K562 (cell line): ENCODE results near the gene TBC1D7. TPM values are rescaled to one million over a fixed set of nuclear protein-coding genes. Genes with fewer than 3 reads are reported as not detected.

Experiments
- ATAC-seq: fragments of 200-7000 bp; cut with Tn5 transposase; 3 replicates; pipeline ENCODE4 v1.9.1; 2020; ENCODE audit warnings: moderate library complexity
- BruUV-seq: library from RNA; stranded (reverse); fragments of 400-500 nt; replicated peaks from 2 replicates; lab custom pipeline; 2021; lab: Mats Ljungman, UMichigan
- CTCF ChIA-PET: fragments of 300-600 bp; formaldehyde crosslinking; extraction: SDS; loops from one replicate; lab custom pipeline; 2021; ENCODE audit warnings: low intra/inter-chr PET ratio; lab: Yijun Ruan, JAX
- POLR2A ChIA-PET: fragments of 300-600, 350-650 bp; sonication (Branson Sonifier 250); formaldehyde crosslinking; extraction: SDS; loops from one replicate; lab custom pipeline; 2021; ENCODE audit warnings: antibody characterized with exemption, inconsistent platforms; lab: Yijun Ruan, JAX
- DNase-seq, 4 experiments: peaks; one replicate each; pipeline versions ENCODE4 v3.0.0 to v3.0.0-alpha.2; 2011 to 2018; ENCODE audit warnings: low spot score in 3 of 4, mixed read lengths in 3 of 4; ENCODE audit errors: extremely low read depth in 1 of 4
- FAIRE-seq: peaks from 2 replicates; lab custom pipeline; 2011; peaks lifted over from hg19 to GRCh38; lab: Jason Lieb, UNC
- H2AFZ ChIP-seq: 2 replicates; pipeline ENCODE4 v1.6.0; 2011; ENCODE audit warnings: low read depth, low read length, control low read depth, inconsistent platforms
- H3K27ac ChIP-seq: fragments of 200-600 bp; 3 replicates; pipeline ENCODE4 v1.8.0; 2011; ENCODE audit warnings: low read depth, mild to moderate bottlenecking, control low read depth, inconsistent platforms, low read length, moderate library complexity, mixed read lengths; ENCODE audit errors: extremely low read depth
- H3K27me3 ChIP-seq, 2 experiments: fragments of 300-600 bp in 1 of 2; 2 replicates in 1 of 2; 3 replicates in 1 of 2; pipeline versions ENCODE4 v1.6.0 to v1.8.0; 2011; ENCODE audit warnings: inconsistent platforms in 2 of 2, low read length in 2 of 2, mild to moderate bottlenecking in 1 of 2, mixed read lengths in 1 of 2, moderate library complexity in 1 of 2; ENCODE audit not compliant: control insufficient read depth in 2 of 2, insufficient read depth in 2 of 2
- H3K36me3 ChIP-seq: fragments of 300-600 bp; 3 replicates; pipeline ENCODE4 v1.8.0; 2011; ENCODE audit warnings: mild to moderate bottlenecking, low read length, inconsistent platforms; ENCODE audit not compliant: control insufficient read depth, insufficient read depth
- H3K4me1 ChIP-seq, 2 experiments: fragments of 200-600 bp in 1 of 2; replicated peaks in 1 of 2; 2 replicates in 1 of 2; 3 replicates in 1 of 2; pipeline versions ENCODE4 v1.5.1 to v1.8.0; 2011; ENCODE audit warnings: inconsistent platforms in 2 of 2, low read length in 2 of 2, mild to moderate bottlenecking in 1 of 2, mixed read lengths in 1 of 2, moderate library complexity in 1 of 2; ENCODE audit not compliant: control insufficient read depth in 2 of 2, insufficient read depth in 2 of 2
- H3K4me2 ChIP-seq: 2 replicates; pipeline ENCODE4 v1.6.1; 2011; ENCODE audit warnings: low read length, control low read depth, inconsistent platforms, mixed read lengths; ENCODE audit not compliant: insufficient read depth
- H3K4me3 ChIP-seq: fragments of 200-600 bp; sonication (generic), shearing (Covaris generic); 2 replicates; pipeline ENCODE4 v1.5.1; 2016; ENCODE audit warnings: control low read depth, inconsistent platforms
- H3K79me2 ChIP-seq: fragments of 200-600 bp; 3 replicates; pipeline ENCODE4 v1.8.0; 2011; ENCODE audit warnings: low read length, inconsistent platforms; ENCODE audit not compliant: control insufficient read depth, insufficient read depth
- H3K9ac ChIP-seq, 2 experiments: 2 replicates each; pipeline versions ENCODE4 v1.6.0 to v1.6.1; 2011; ENCODE audit warnings: low read depth in 2 of 2, low read length in 2 of 2, control low read depth in 1 of 2, inconsistent platforms in 1 of 2, mild to moderate bottlenecking in 1 of 2, mixed read lengths in 1 of 2; ENCODE audit not compliant: insufficient read depth in 1 of 2
- H3K9me1 ChIP-seq: one replicate; pipeline ENCODE4 v1.6.0; 2011; ENCODE audit warnings: inconsistent platforms, mild to moderate bottlenecking, low read length, moderate library complexity; ENCODE audit not compliant: control insufficient read depth, insufficient read depth
- H3K9me3 ChIP-seq: replicated peaks from 2 replicates; pipeline ENCODE4 v1.5.1; 2011; ENCODE audit warnings: low read depth, low read length, inconsistent platforms; ENCODE audit not compliant: control insufficient read depth, insufficient read depth
- H4K20me1 ChIP-seq: replicated peaks from 2 replicates; pipeline ENCODE4 v1.6.1; 2011; ENCODE audit warnings: low read length, inconsistent platforms, mixed read lengths; ENCODE audit not compliant: control insufficient read depth, insufficient read depth
- ARHGAP35 ChIP-seq: fragments of 450-650 bp; IDR thresholded peaks from 2 replicates; pipeline ENCODE4 v1.6.1; 2018; ENCODE audit not compliant: partially characterized antibody
- GABPB1 ChIP-seq: sonication (generic); formaldehyde crosslinking; IDR thresholded peaks from 2 replicates; pipeline ENCODE4 v1.8.0; 2022; ENCODE audit warnings: mild to moderate bottlenecking, missing genetic modification reagents
- JUND ChIP-seq, 2 experiments: IDR thresholded peaks; 2 replicates in 1 of 2; 3 replicates in 1 of 2; pipeline ENCODE4 v1.6.1; 2011; ENCODE audit warnings: borderline replicate concordance in 2 of 2, low read depth in 2 of 2, low read length in 2 of 2, improper control_type of control experiment in 1 of 2, missing biosample characterization in 1 of 2, missing genetic modification characterization in 1 of 2, missing genetic modification reagents in 1 of 2
- L3MBTL2 ChIP-seq: fragments of 450-650 bp; IDR thresholded peaks from 2 replicates; pipeline ENCODE4 v1.6.1; 2016; ENCODE audit warnings: mild to moderate bottlenecking, moderate library complexity
- PHB ChIP-seq: fragments of 250-450 bp; sonication (Bioruptor Pico); IDR thresholded peaks from 2 replicates; pipeline ENCODE4 v1.5.0; 2021
- RB1 ChIP-seq: fragments of 450-650 bp; IDR thresholded peaks from 2 replicates; pipeline ENCODE4 v1.6.1; 2017; ENCODE audit warnings: low read depth, mild to moderate bottlenecking
- ZC3H11A ChIP-seq: IDR thresholded peaks from 2 replicates; pipeline ENCODE4 v1.6.1; 2012; ENCODE audit warnings: low read depth, low read length, improper control_type of control experiment
- ZNF212 ChIP-seq: fragments of 450-650 bp; formaldehyde crosslinking; IDR thresholded peaks from 2 replicates; pipeline ENCODE4 v1.4.0; 2020; ENCODE audit warnings: mild to moderate bottlenecking
- WGBS: fragments of 100-300 bp; shearing (Covaris generic); methylation state at CpG from one replicate; pipeline ENCODE4 v1.1.6; 2016; ENCODE audit warnings: low coverage, mixed read lengths; ENCODE audit not compliant: insufficient coverage; ENCODE audit errors: missing lambda C conversion rate; 5-methylcytosine and 5-hydroxymethylcytosine counted together
- in situ Hi-C: fragments of 300-500 bp; cut with MboI; formaldehyde crosslinking; loops from 4 replicates; pipeline ENCODE4 v1.15.0; 2018; ENCODE audit warnings: inconsistent platforms, mixed read lengths
- intact Hi-C: fragments of 100-400 bp; cut with micrococcal nuclease; formaldehyde crosslinking; loops from 2 replicates; pipeline ENCODE4 v1.14.2; 2022
- polyA plus RNA-seq, 8 experiments: library from polyadenylated mRNA; depleted of rRNA in 4 of 8; stranded (reverse) in 5 of 8; unstranded in 3 of 8; fragments of >200 nt; fragmentation: Nextera tagmentation in 2 of 8; fragmentation: Illumina TruSeq in 1 of 8; extraction: Ambion mirVana in 2 of 8; extraction: Trizol in 1 of 8; gene quantifications; 2 replicates each; pipeline versions ENCODE4 v1.2.1 to v1.2.3, GENCODE V29; 2011 to 2014; ENCODE audit warnings: inconsistent platforms in 1 of 8, missing spikeins in 1 of 8
- total RNA-seq, 7 experiments: library from RNA; depleted of rRNA in 6 of 7; stranded (reverse); fragments of >200 nt in 6 of 7; fragmentation: Illumina TruSeq in 2 of 7; extraction: Trizol in 2 of 7; gene quantifications; 2 replicates each; pipeline versions ENCODE4 v1.2.1 to v1.2.3, GENCODE V29; 2011 to 2021; ENCODE audit warnings: low replicate concordance in 1 of 7
- TF ChIP-seq, protein P1 (sequence below), 2 experiments: fragments of 450-650 bp in 1 of 2; sonication (generic) in 1 of 2; formaldehyde crosslinking; conservative IDR thresholded peaks; 2 replicates each; pipeline versions ENCODE4 v1.4.0 to v1.8.1; 2020 to 2022; ENCODE audit warnings: mild to moderate bottlenecking in 1 of 2, missing genetic modification reagents in 1 of 2
- TF ChIP-seq, protein P2 (sequence below): fragments of 450-650 bp; IDR thresholded peaks from 2 replicates; pipeline ENCODE4 v1.7.1; 2018; ENCODE audit warnings: mild to moderate bottlenecking, low read depth; ENCODE audit not compliant: partially characterized antibody

TBC1D7 gene
- total and polyA plus RNA-seq, 9 of the 15 experiments (the other 6 are each of a cell fraction or from before 2014, with no cell fraction given), result 49.4 to 107 (median 61.1) TPM

DNA sequence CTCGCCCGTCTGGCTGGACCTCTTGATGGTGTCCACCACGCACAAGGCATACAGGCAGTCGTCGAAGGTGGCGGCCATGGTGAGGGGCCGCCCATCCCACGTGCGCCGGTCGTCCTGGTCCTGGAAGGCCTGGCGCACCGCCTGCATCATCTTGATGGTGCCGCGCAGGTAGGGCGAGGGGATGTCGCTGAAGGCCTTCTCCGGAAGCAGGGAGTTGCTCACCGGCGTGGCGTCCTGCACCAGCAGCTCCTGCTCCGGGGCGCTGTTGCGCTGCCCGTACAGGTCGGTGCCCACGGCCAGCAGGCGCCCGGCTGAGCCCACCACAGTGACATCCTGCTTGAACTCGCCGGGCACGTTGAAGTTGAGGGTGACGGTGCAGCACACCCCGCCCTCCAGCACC, 36.5 kb upstream of the TBC1D7 start:
- ChIA-PET POLR2A (no interaction called here), CTCF (no interaction called here)
- Histone ChIP-seq H3K4me2 (no peak overlapping the region), H3K9me1 (no peaks in the 10 kb centered on the region), H3K27me3 (peaks cover 0 to 7% of the 10 kb centered on the region in 2 experiments; a peak in 1 of 5 replicates), H3K27ac (no peak overlapping the region), H3K9ac (no peak overlapping the region), H3K36me3 (no peaks in the 10 kb centered on the region), H3K4me3 (no peak overlapping the region), H3K4me1 (peaks cover 9 to 18% of the 10 kb centered on the region in 2 experiments), H3K9me3 (no peaks in the 10 kb centered on the region), H2AFZ (no peak overlapping the region), H4K20me1 (no peaks in the 10 kb centered on the region), H3K79me2 (no peaks in the 10 kb centered on the region)
- no peak for TF ChIP-seq RB1
- no peak for TF ChIP-seq ZNF212 (CRISPR knock-in tag)
- TF ChIP-seq PHB (CRISPR knock-in tag), result no peak
- TF ChIP-seq JUND (IDR thresholded peaks at IDR 0.05; ENCODE audit: borderline replicate concordance, low read depth, low read length), result no peak
- no peak for TF ChIP-seq JUND (tag; IDR thresholded peaks at IDR 0.05; ENCODE audit: borderline replicate concordance, low read depth, low read length)
- TF ChIP-seq L3MBTL2, result no peak
- no peak for TF ChIP-seq GABPB1 (CRISPR knock-in tag)
- TF ChIP-seq, protein P1, sequence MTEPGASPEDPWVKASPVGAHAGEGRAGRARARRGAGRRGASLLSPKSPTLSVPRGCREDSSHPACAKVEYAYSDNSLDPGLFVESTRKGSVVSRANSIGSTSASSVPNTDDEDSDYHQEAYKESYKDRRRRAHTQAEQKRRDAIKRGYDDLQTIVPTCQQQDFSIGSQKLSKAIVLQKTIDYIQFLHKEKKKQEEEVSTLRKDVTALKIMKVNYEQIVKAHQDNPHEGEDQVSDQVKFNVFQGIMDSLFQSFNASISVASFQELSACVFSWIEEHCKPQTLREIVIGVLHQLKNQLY (CRISPR knock-in tag; conservative IDR thresholded peaks at IDR 0.05), result no peak
- TF ChIP-seq, protein P2, sequence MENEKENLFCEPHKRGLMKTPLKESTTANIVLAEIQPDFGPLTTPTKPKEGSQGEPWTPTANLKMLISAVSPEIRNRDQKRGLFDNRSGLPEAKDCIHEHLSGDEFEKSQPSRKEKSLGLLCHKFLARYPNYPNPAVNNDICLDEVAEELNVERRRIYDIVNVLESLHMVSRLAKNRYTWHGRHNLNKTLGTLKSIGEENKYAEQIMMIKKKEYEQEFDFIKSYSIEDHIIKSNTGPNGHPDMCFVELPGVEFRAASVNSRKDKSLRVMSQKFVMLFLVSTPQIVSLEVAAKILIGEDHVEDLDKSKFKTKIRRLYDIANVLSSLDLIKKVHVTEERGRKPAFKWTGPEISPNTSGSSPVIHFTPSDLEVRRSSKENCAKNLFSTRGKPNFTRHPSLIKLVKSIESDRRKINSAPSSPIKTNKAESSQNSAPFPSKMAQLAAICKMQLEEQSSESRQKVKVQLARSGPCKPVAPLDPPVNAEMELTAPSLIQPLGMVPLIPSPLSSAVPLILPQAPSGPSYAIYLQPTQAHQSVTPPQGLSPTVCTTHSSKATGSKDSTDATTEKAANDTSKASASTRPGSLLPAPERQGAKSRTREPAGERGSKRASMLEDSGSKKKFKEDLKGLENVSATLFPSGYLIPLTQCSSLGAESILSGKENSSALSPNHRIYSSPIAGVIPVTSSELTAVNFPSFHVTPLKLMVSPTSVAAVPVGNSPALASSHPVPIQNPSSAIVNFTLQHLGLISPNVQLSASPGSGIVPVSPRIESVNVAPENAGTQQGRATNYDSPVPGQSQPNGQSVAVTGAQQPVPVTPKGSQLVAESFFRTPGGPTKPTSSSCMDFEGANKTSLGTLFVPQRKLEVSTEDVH, result no peak
- no peak for TF ChIP-seq ARHGAP35
- no peak for TF ChIP-seq ZC3H11A
- FAIRE-seq, result no peak
- WGBS, result 95% methylated on average over 34 of the region's 34 CpGs
- ATAC-seq, result no peak
- BruUV-seq, result no TSS peak
- in situ Hi-C loops, result no loop called here
- DNase-seq, result no peak
- intact Hi-C loops, result no loop called here
